Heart left ventricle (tissue), 16 donors: ENCODE data around the gene FAM114A1. TPM values are rescaled to one million over a fixed set of nuclear protein-coding genes. Genes with fewer than 3 reads are reported as not detected.
A peak's percentile ranks its signal among the peaks of the same experiment; 100 is the strongest.

ENCODE experiments used
- ATAC-seq, 4 donors: fragments of 200-7000 bp; cut with Tn5 transposase; one replicate each; pipeline ENCODE4 v1.9.1; 2020 to 2022; ENCODE audit warnings: moderate library complexity in 4 of 4, mild to moderate bottlenecking in 3 of 4, moderate number of reproducible peaks in 1 of 4
- DNase-seq, 5 donors: peaks; one replicate each; pipeline ENCODE4 v3.0.0-alpha.2; 2020
- H3K27ac ChIP-seq, 12 donors: fragments of 200-600 bp; sonication (generic) in 4 of 12; one replicate each; pipeline versions ENCODE4 v1.5.0 to v1.8.0; 2016 to 2022; ENCODE audit warnings: mild to moderate bottlenecking in 2 of 12
- H3K27me3 ChIP-seq, 9 donors: fragments of 200-600 bp; sonication (generic) in 2 of 9; one replicate each; pipeline versions ENCODE4 v1.5.1 to v1.8.0; 2016 to 2022; ENCODE audit warnings: mild to moderate bottlenecking in 3 of 9
- H3K36me3 ChIP-seq, 9 donors: fragments of 200-600 bp; sonication (generic) in 2 of 9; one replicate each; pipeline versions ENCODE4 v1.5.0 to v1.8.0; 2018 to 2022; ENCODE audit warnings: mild to moderate bottlenecking in 2 of 9
- H3K4me1 ChIP-seq, 12 donors: fragments of 200-600 bp; sonication (generic) in 4 of 12; one replicate each; pipeline versions ENCODE4 v1.5.0 to v1.8.0; 2016 to 2022; ENCODE audit warnings: mild to moderate bottlenecking in 3 of 12
- H3K4me3 ChIP-seq, 12 donors: fragments of 200-600 bp; sonication (generic) in 4 of 12; one replicate each; pipeline versions ENCODE4 v1.5.0 to v1.8.0; 2017 to 2022; ENCODE audit warnings: mild to moderate bottlenecking in 9 of 12, moderate library complexity in 4 of 12
- H3K9me3 ChIP-seq, 12 donors: fragments of 200-600 bp; sonication (generic) in 4 of 12; one replicate each; pipeline versions ENCODE4 v1.5.0 to v1.8.0; 2016 to 2022; ENCODE audit warnings: mild to moderate bottlenecking in 1 of 12
- CTCF ChIP-seq, 12 donors: fragments of 200-600 bp; sonication (generic) in 4 of 12; IDR thresholded peaks; one replicate each; pipeline versions ENCODE4 v1.5.0 to v1.8.0; 2018 to 2022; ENCODE audit warnings: antibody characterized with exemption in 12 of 12, mild to moderate bottlenecking in 5 of 12
- POLR2A ChIP-seq, 2 donors: fragments of 450-650 bp; IDR thresholded peaks; one replicate each; pipeline ENCODE4 v1.6.1; 2017; ENCODE audit warnings: antibody characterized with exemption in 2 of 2, mild to moderate bottlenecking in 2 of 2, moderate library complexity in 2 of 2
- WGBS, 4 donors: extraction: QIAGEN DNeasy Blood & Tissue Kit in 2 of 4; methylation state at CpG; one replicate each; pipeline versions ENCODE4 v1.1.5 to v1.1.7; 2013 to 2018; 5-methylcytosine and 5-hydroxymethylcytosine counted together
- intact Hi-C, 10 donors: fragments of 100-400 bp; cut with DNase I; formaldehyde crosslinking; loops; one replicate each; pipeline versions ENCODE4 v1.11.1 to v1.14.2; 2022
- polyA plus RNA-seq, 2 donors: library from polyadenylated mRNA; stranded (reverse); fragments of 200-250 nt; gene quantifications; one replicate each; pipeline ENCODE4 v1.2.3, GENCODE V29; 2013
- total RNA-seq, 9 donors: library from RNA; depleted of rRNA in 2 of 9; stranded (reverse); fragments of >200 nt in 2 of 9; fragmentation: NEBNext Ultra II Directional in 3 of 9; extraction: Animal tissue kit (Norgen Biotek cat#: 25700) in 3 of 9; gene quantifications; one replicate each; pipeline versions ENCODE4 v1.1.0 to v1.2.4, GENCODE V29; 2016 to 2023
- donor health status: ischemic (EF 13 %, LVEDD 7.1; RV severe dilation, severe dysfunction).
- donor health status: healthy with polysubstance abuse.
- donor health status: DM: no; HTN: yes; CAD: no.
- donor health status: DM: no; HTN: no; CAD: no.
- donor health status: ischemic (EF 25% LVEDD 6.9; RV normal size, moderate dysfunction).
- donor health status: ischemic (EF 25% LVEDD 5.7; RV mildly dilated, moderate dysfunction).
- donor health status: healthy.
- donor health status: DM: yes; HTN: yes; CAD: no.
- donor health status: ischemic (EF 35%, LVEDD 5.7; RV mildly dilated, moderate dysfunction).
- donor health status: nonischemic (EF 11% LVEDD 7.7; RV severe dilation, severe dysfunction).
- donor health status: DM: yes; HTN: yes; CAD: no.
- donor health status: PGD.
- donor health status: ischemic (EF 29% LVEDD 5.4; RV normal size, mild dysfunction).
- donor health status: nonischemic (EF 23%, LVEDD 6.1; RV moderate dilation, normal function).

The FAM114A1 gene
- total and polyA plus RNA-seq, 11 donors, result 6.0 to 41.5 (median 23.2) TPM

- Histone ChIP-seq H3K36me3 (peaks cover 0 to 16% (median 8%) of the 10 kb centered on the region in 9 donors), H3K27ac (peak overlapping the region in 1 of 12 donors; percentile 80), H3K4me3 (no peak overlapping the region), H3K4me1 (peaks cover 0 to 14% (median 0%) of the 10 kb centered on the region in 12 donors), H3K27me3 (no peaks in the 10 kb centered on the region), H3K9me3 (no peaks in the 10 kb centered on the region)
- DNase-seq, result no peak
- intact Hi-C loops, result loop anchor here in 2 of 10 donors (10.0 kb wide), 1 partner anchor 95 kb away; no protein-coding TSS in a partner anchor
- TF ChIP-seq CTCF (IDR thresholded peaks at IDR 0.05), result no peak
- TF ChIP-seq POLR2A (IDR thresholded peaks at IDR 0.05), result no peak
- ATAC-seq, result no peak
- WGBS, 4 donors, result 50 to 60% (median 54%) methylated on average over 5 of the region's 5 CpGs
Measured at GRCh38 chr4:38949411-38950051, 81.9 kb downstream of the FAM114A1 start.

- H3K27ac ChIP-seq, result peak overlapping the region in 1 of 12 donors; percentile 80
- TF ChIP-seq CTCF (IDR thresholded peaks at IDR 0.05) (no peak), POLR2A (IDR thresholded peaks at IDR 0.05) (no peak)
- H3K27me3 ChIP-seq, result no peaks in the 10 kb centered on the region
- ATAC-seq (no peak), DNase-seq (no peak)
- WGBS, 4 donors, result 88 to 95% (median 90%) methylated on average over 2 of the region's 2 CpGs
- no peaks in the 10 kb centered on the region for H3K9me3 ChIP-seq
- H3K36me3 ChIP-seq, result peaks cover 0 to 10% (median 3%) of the 10 kb centered on the region in 9 donors
- no peak overlapping the region for H3K4me3 ChIP-seq
- peaks cover 0 to 14% (median 0%) of the 10 kb centered on the region in 12 donors for H3K4me1 ChIP-seq
- intact Hi-C loops, result no loop called here
Measured at GRCh38 chr4:38950159-38950558, 82.6 kb downstream of the FAM114A1 start.

- Histone ChIP-seq H3K27me3 (no peaks in the 10 kb centered on the region), H3K9me3 (no peaks in the 10 kb centered on the region), H3K27ac (no peak overlapping the region), H3K36me3 (peaks cover 0 to 6% (median 0%) of the 10 kb centered on the region in 9 donors), H3K4me3 (no peak overlapping the region), H3K4me1 (peaks cover 0 to 14% (median 0%) of the 10 kb centered on the region in 12 donors)
- TF ChIP-seq CTCF (IDR thresholded peaks at IDR 0.05) (no peak), POLR2A (IDR thresholded peaks at IDR 0.05) (no peak)
- WGBS, 4 donors, result 63 to 71% (median 67%) methylated on average over 6 of the region's 6 CpGs
- DNase-seq (no peak), ATAC-seq (no peak)
- intact Hi-C loops, result no loop called here
Measured at GRCh38 chr4:38950734-38951133, 83.1 kb downstream of the FAM114A1 start.

GRCh38 chr4:38951598-38951997, 84.0 kb downstream of the FAM114A1 start:
- ATAC-seq (no peak), DNase-seq (no peak)
- Histone ChIP-seq H3K9me3 (no peaks in the 10 kb centered on the region), H3K27me3 (no peaks in the 10 kb centered on the region), H3K4me3 (no peak overlapping the region), H3K36me3 (no peaks in the 10 kb centered on the region), H3K27ac (no peak overlapping the region), H3K4me1 (peaks cover 0 to 14% (median 0%) of the 10 kb centered on the region in 12 donors)
- TF ChIP-seq CTCF (IDR thresholded peaks at IDR 0.05), result no peak
- no peak for TF ChIP-seq POLR2A (IDR thresholded peaks at IDR 0.05)
- 75 to 86% (median 80%) methylated on average over 2 of the region's 2 CpGs for WGBS, 4 donors
- intact Hi-C loops, result no loop called here
